HEK293 (cell line): Measurements from ENCODE around the gene PFN4.

Experiments
- CTCF ChIA-PET: fragments of 350-600 bp; formaldehyde crosslinking; extraction: SDS; loops from one replicate; lab custom pipeline; 2021; ENCODE audit warnings: antibody characterized with exemption; lab: Yijun Ruan, JAX
- POLR2A ChIA-PET: fragments of 300-600 bp; formaldehyde crosslinking; extraction: SDS; loops from one replicate; lab custom pipeline; 2020; ENCODE audit warnings: antibody characterized with exemption, inconsistent platforms; lab: Yijun Ruan, JAX
- H3K27ac ChIP-seq: fragments of 200-500 bp; sonication (Bioruptor generic); 2 replicates; pipeline ENCODE4 v1.5.1; 2014; ENCODE audit warnings: low read depth, low read length, control low read depth, inconsistent platforms; ENCODE audit errors: extremely low read depth
- H3K36me3 ChIP-seq, 2 experiments: fragments of 200-500 bp in 1 of 2; sonication (Bioruptor generic) in 1 of 2; 1 replicate in 1 of 2; 2 replicates in 1 of 2; pipeline ENCODE4 v1.5.1; 2014 to 2017; ENCODE audit warnings: inconsistent platforms in 2 of 2, low read length in 2 of 2; ENCODE audit not compliant: control insufficient read depth in 2 of 2, insufficient read depth in 1 of 2
- H3K4me1 ChIP-seq: fragments of 200-500 bp; sonication (Bioruptor generic); 2 replicates; pipeline ENCODE4 v1.5.1; 2014; ENCODE audit warnings: mild to moderate bottlenecking, low read length, inconsistent platforms; ENCODE audit not compliant: control insufficient read depth, insufficient read depth
- H3K4me3 ChIP-seq: 2 replicates; pipeline ENCODE4 v1.5.1; 2011; ENCODE audit warnings: low read depth, mild to moderate bottlenecking, control low read depth, low read length, moderate library complexity
- H3K9me3 ChIP-seq: fragments of 200-500 bp; sonication (Bioruptor generic); 2 replicates; pipeline ENCODE4 v1.5.1; 2014; ENCODE audit warnings: low read depth, low read length, inconsistent platforms; ENCODE audit not compliant: control insufficient read depth, insufficient read depth
- SP2 ChIP-seq: fragments of 450-650 bp; formaldehyde crosslinking; IDR thresholded peaks from 2 replicates; pipeline ENCODE4 v1.5.1; 2016; ENCODE audit warnings: missing biosample characterization, missing genetic modification characterization
- ZBTB8A ChIP-seq: fragments of 450-650 bp; formaldehyde crosslinking; IDR thresholded peaks from 2 replicates; pipeline ENCODE4 v1.5.1; 2016; ENCODE audit warnings: missing biosample characterization, missing genetic modification characterization
- ZFP3 ChIP-seq: fragments of 450-650 bp; formaldehyde crosslinking; IDR thresholded peaks from 2 replicates; pipeline ENCODE4 v1.5.1; 2016; ENCODE audit warnings: low read depth, missing biosample characterization, missing genetic modification characterization
- ZIC2 ChIP-seq: fragments of 450-650 bp; formaldehyde crosslinking; IDR thresholded peaks from 2 replicates; pipeline ENCODE4 v1.5.1; 2016; ENCODE audit warnings: missing biosample characterization, missing genetic modification characterization
- ZNF133 ChIP-seq: fragments of 450-650 bp; formaldehyde crosslinking; IDR thresholded peaks from 2 replicates; pipeline ENCODE4 v1.5.1; 2016; ENCODE audit warnings: missing biosample characterization, missing genetic modification characterization
- ZNF175 ChIP-seq: fragments of 450-650 bp; formaldehyde crosslinking; IDR thresholded peaks from 2 replicates; pipeline ENCODE4 v1.5.1; 2016; ENCODE audit warnings: missing biosample characterization, missing genetic modification characterization
- ZNF280C ChIP-seq: fragments of 450-650 bp; formaldehyde crosslinking; IDR thresholded peaks from 2 replicates; pipeline ENCODE4 v1.5.1; 2016; ENCODE audit warnings: missing biosample characterization, missing genetic modification characterization
- ZNF501 ChIP-seq: fragments of 450-650 bp; formaldehyde crosslinking; IDR thresholded peaks from 2 replicates; pipeline ENCODE4 v1.5.1; 2016; ENCODE audit warnings: missing biosample characterization, missing genetic modification characterization
- ZNF514 ChIP-seq: fragments of 450-650 bp; formaldehyde crosslinking; IDR thresholded peaks from 2 replicates; pipeline ENCODE4 v1.5.1; 2016; ENCODE audit warnings: missing biosample characterization, missing genetic modification characterization
- ZNF544 ChIP-seq: fragments of 450-650 bp; formaldehyde crosslinking; IDR thresholded peaks from 2 replicates; pipeline ENCODE4 v1.5.0; 2017; ENCODE audit warnings: missing biosample characterization, missing genetic modification characterization
- ZNF548 ChIP-seq: fragments of 450-650 bp; formaldehyde crosslinking; IDR thresholded peaks from 2 replicates; pipeline ENCODE4 v1.5.1; 2016; ENCODE audit warnings: missing biosample characterization, missing genetic modification characterization
- ZNF555 ChIP-seq: fragments of 450-650 bp; formaldehyde crosslinking; conservative IDR thresholded peaks from 2 replicates; pipeline ENCODE4 v1.5.1; 2017; ENCODE audit warnings: missing biosample characterization, mild to moderate bottlenecking, missing genetic modification characterization, inconsistent platforms
- ZNF560 ChIP-seq: fragments of 450-650 bp; formaldehyde crosslinking; IDR thresholded peaks from 2 replicates; pipeline ENCODE4 v1.5.1; 2017; ENCODE audit warnings: missing biosample characterization, missing genetic modification characterization, borderline replicate concordance
- ZNF621 ChIP-seq: fragments of 450-650 bp; formaldehyde crosslinking; IDR thresholded peaks from 2 replicates; pipeline ENCODE4 v1.5.1; 2017; ENCODE audit warnings: missing biosample characterization, missing genetic modification characterization
- ZNF76 ChIP-seq: fragments of 450-650 bp; formaldehyde crosslinking; IDR thresholded peaks from 2 replicates; pipeline ENCODE4; 2016; ENCODE audit warnings: low read depth, missing biosample characterization, missing genetic modification characterization, borderline replicate concordance
- ZSCAN18 ChIP-seq: fragments of 450-650 bp; formaldehyde crosslinking; IDR thresholded peaks from 2 replicates; pipeline ENCODE4 v1.5.1; 2016; ENCODE audit warnings: missing biosample characterization, missing genetic modification characterization
- ZSCAN23 ChIP-seq: fragments of 450-650 bp; formaldehyde crosslinking; IDR thresholded peaks from 2 replicates; pipeline ENCODE4 v1.5.1; 2016; ENCODE audit warnings: missing biosample characterization, missing genetic modification characterization
- ZXDB ChIP-seq: fragments of 450-650 bp; formaldehyde crosslinking; IDR thresholded peaks from 2 replicates; pipeline ENCODE4 v1.5.1; 2016; ENCODE audit warnings: missing biosample characterization, missing genetic modification characterization
- TF ChIP-seq, protein P1 (sequence below): fragments of 450-650 bp; formaldehyde crosslinking; IDR thresholded peaks from 2 replicates; pipeline ENCODE4 v1.5.1; 2016; ENCODE audit warnings: missing biosample characterization, missing genetic modification characterization
- TF ChIP-seq, protein P2 (sequence below): fragments of 450-650 bp; formaldehyde crosslinking; IDR thresholded peaks from 2 replicates; pipeline ENCODE4 v1.5.1; 2017; ENCODE audit warnings: missing biosample characterization, missing genetic modification characterization

Gene PFN4

GRCh38 chr2:24158131-24158530 is 35.0 kb upstream of the PFN4 start (continued):
- TF ChIP-seq SP2 (tag by site-specific recombination) (no peak), ZNF175 (tag by site-specific recombination) (no peak), ZBTB8A (no peak), ZNF501 (tag by site-specific recombination) (no peak), ZSCAN23 (tag by site-specific recombination) (no peak), ZNF76 (tag by site-specific recombination) (no peak)
- TF ChIP-seq, protein P1, sequence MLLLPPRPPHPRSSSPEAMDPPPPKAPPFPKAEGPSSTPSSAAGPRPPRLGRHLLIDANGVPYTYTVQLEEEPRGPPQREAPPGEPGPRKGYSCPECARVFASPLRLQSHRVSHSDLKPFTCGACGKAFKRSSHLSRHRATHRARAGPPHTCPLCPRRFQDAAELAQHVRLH (tag by site-specific recombination): no peak

- Histone ChIP-seq H3K9me3 (no peaks in the 10 kb centered on the region), H3K36me3 (no peaks in the 10 kb centered on the region; a peak in 1 of 3 replicates), H3K27ac (no peak overlapping the region), H3K4me3 (no peak overlapping the region), H3K4me1 (no peaks in the 10 kb centered on the region)
- TF ChIP-seq ZIC2 (tag by site-specific recombination): no peak
- TF ChIP-seq ZNF544 (tag by site-specific recombination): no peak
- TF ChIP-seq ZNF621 (tag by site-specific recombination): no peak
- no peak for TF ChIP-seq ZSCAN18 (tag by site-specific recombination)
- no peak for TF ChIP-seq ZXDB (tag by site-specific recombination)
- TF ChIP-seq ZFP3: no peak
- ChIA-PET CTCF (interaction anchor here (0.7 to 1.1 kb wide), 3 partner anchors 8 to 13 kb away, joined by 3 to 8 read pairs (median 3); no protein-coding TSS in a partner anchor), POLR2A (no interaction called here)
These were observed 30.3 kb upstream of the PFN4 start for GRCh38 chr2:24153478-24153877.

DNA sequence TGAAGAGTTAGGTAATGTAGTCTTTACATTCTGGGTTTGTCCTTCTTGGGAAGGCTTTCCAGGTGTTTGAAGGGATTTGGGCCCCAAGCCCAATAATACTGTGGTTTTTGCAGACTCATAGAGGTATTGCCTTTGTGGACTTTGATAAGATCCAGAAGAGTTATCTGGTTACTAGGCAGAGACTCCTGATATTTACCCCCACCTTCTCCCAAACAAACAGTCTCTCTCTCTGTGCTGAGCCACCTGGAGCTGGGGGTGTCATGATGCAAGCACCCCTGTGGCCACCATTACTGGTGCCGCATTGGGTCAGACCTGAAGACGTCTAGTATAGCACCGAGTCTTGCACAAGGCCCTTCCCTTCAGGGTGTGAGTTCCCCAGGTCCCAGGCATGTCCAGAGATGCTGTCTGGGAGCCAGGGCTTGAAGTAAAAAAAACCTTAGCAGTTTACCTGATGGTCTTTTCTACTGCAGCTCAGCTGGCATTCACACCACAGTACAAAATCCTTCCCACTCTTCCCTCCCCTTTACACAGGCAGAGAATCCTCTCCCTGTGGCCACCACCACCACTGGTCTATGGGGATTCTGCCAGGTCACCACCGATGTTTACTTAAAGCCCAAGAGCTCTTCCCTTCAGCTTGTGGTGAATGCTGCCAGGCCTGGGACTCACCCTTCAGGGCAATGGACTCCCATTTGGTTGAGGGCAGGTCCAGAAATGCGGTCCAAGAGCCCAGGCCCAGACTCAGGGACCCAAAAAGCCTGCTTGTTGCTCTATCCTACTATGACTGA is 29.5 kb upstream of the PFN4 start:
- TF ChIP-seq, protein P2, sequence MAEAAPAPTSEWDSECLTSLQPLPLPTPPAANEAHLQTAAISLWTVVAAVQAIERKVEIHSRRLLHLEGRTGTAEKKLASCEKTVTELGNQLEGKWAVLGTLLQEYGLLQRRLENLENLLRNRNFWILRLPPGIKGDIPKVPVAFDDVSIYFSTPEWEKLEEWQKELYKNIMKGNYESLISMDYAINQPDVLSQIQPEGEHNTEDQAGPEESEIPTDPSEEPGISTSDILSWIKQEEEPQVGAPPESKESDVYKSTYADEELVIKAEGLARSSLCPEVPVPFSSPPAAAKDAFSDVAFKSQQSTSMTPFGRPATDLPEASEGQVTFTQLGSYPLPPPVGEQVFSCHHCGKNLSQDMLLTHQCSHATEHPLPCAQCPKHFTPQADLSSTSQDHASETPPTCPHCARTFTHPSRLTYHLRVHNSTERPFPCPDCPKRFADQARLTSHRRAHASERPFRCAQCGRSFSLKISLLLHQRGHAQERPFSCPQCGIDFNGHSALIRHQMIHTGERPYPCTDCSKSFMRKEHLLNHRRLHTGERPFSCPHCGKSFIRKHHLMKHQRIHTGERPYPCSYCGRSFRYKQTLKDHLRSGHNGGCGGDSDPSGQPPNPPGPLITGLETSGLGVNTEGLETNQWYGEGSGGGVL (tag by site-specific recombination): no peak
- TF ChIP-seq, all 188 proteins: peak for 0
- H3K27ac ChIP-seq: no peak overlapping the region
- ChIA-PET POLR2A (no interaction called here), CTCF (interaction anchor here (1.1 kb wide), 1 partner anchor 11 kb away, joined by 8 read pairs; no protein-coding TSS in a partner anchor)
- H3K4me1 ChIP-seq: no peaks in the 10 kb centered on the region
- no peaks in the 10 kb centered on the region for H3K9me3 ChIP-seq
- no peak overlapping the region for H3K4me3 ChIP-seq
- H3K36me3 ChIP-seq: peaks cover 0 to 3% of the 10 kb centered on the region in 2 experiments; a peak in 1 of 3 replicates

- Histone ChIP-seq H3K27ac (no peak overlapping the region), H3K36me3 (peaks cover 0 to 3% of the 10 kb centered on the region in 2 experiments; a peak in 1 of 3 replicates), H3K4me1 (no peaks in the 10 kb centered on the region), H3K4me3 (no peak overlapping the region), H3K9me3 (no peaks in the 10 kb centered on the region)
- ChIA-PET CTCF (no interaction called here), POLR2A (no interaction called here)
- TF ChIP-seq ZNF548 (tag by site-specific recombination) (no peak), ZNF280C (tag by site-specific recombination) (no peak), ZNF560 (no peak), ZNF555 (no peak), ZFP3 (no peak), ZNF133 (tag by site-specific recombination) (peak; percentile 97), ZNF514 (tag by site-specific recombination) (no peak)
These were observed 24.2 kb upstream of the PFN4 start for GRCh38 chr2:24147364-24147763.
